H1 (cell line): Measurements from ENCODE around the gene THAP4. TPM values are rescaled to one million over a fixed set of nuclear protein-coding genes. Genes with fewer than 3 reads are reported as not detected.

Experiments used
- CTCF ChIA-PET: fragments of 300-600 bp; sonication (Branson Sonifier 250); formaldehyde crosslinking; loops from one replicate; lab custom pipeline; 2021; ENCODE audit not compliant: partially characterized antibody; lab: Charles Lee
- POLR2A ChIA-PET: fragments of 300-600 bp; sonication (Branson Sonifier 250); formaldehyde crosslinking; loops from one replicate; lab custom pipeline; 2021; ENCODE audit warnings: inconsistent platforms; ENCODE audit not compliant: partially characterized antibody; lab: Charles Lee
- DNase-seq, 2 experiments: peaks; one replicate each; pipeline versions ENCODE4 v3.0.0 to v3.0.0-alpha.2; 2010 to 2022; ENCODE audit warnings: low spot score in 2 of 2, low read depth in 1 of 2, mixed read lengths in 1 of 2
- FAIRE-seq: peaks from 2 replicates; lab custom pipeline; 2011; peaks lifted over from hg19 to GRCh38; lab: Jason Lieb, UNC
- H2AFZ ChIP-seq: 2 replicates; pipeline ENCODE4 v1.8.1; 2012; ENCODE audit warnings: low read length, inconsistent platforms
- H2AK5ac ChIP-seq: 2 replicates; pipeline ENCODE4 v1.6.1; 2013; ENCODE audit warnings: low read depth, low read length
- H2BK120ac ChIP-seq: replicated peaks from 2 replicates; pipeline ENCODE3; 2013; ENCODE audit warnings: low read depth, low read length, inconsistent platforms
- H2BK12ac ChIP-seq: 2 replicates; pipeline ENCODE4 v1.6.1; 2013; ENCODE audit warnings: low read depth, low read length
- H2BK15ac ChIP-seq: 2 replicates; pipeline ENCODE4 v1.6.1; 2013; ENCODE audit warnings: low read length
- H2BK20ac ChIP-seq: 2 replicates; pipeline ENCODE4 v1.6.1; 2013; ENCODE audit warnings: low read length
- H2BK5ac ChIP-seq: 2 replicates; pipeline ENCODE4 v1.6.1; 2013; ENCODE audit warnings: low read depth, low read length
- H3K14ac ChIP-seq: 2 replicates; pipeline ENCODE4 v1.6.1; 2013; ENCODE audit warnings: inconsistent platforms; ENCODE audit not compliant: insufficient read length
- H3K18ac ChIP-seq: 2 replicates; pipeline ENCODE4 v1.6.1; 2013; ENCODE audit warnings: low read length; ENCODE audit errors: extremely low read depth
- H3K23ac ChIP-seq: 2 replicates; pipeline ENCODE4 v1.6.1; 2013; ENCODE audit warnings: inconsistent platforms; ENCODE audit not compliant: insufficient read length
- H3K23me2 ChIP-seq: 2 replicates; pipeline ENCODE4 v1.6.1; 2013; ENCODE audit warnings: low read depth, low read length
- H3K27ac ChIP-seq: 2 replicates; pipeline ENCODE4 v1.6.1; 2011; ENCODE audit warnings: low read depth, low read length, inconsistent platforms
- H3K27me3 ChIP-seq, 4 experiments: replicated peaks in 1 of 4; 1 replicate in 1 of 4; 2 replicates in 3 of 4; pipeline versions ENCODE4 v1.6.1 to v1.8.1; 2011 to 2013; ENCODE audit warnings: low read length in 3 of 4, mild to moderate bottlenecking in 3 of 4, inconsistent platforms in 2 of 4, mixed read lengths in 2 of 4, moderate library complexity in 1 of 4; ENCODE audit not compliant: control insufficient read depth in 3 of 4, insufficient read depth in 3 of 4; ENCODE audit errors: extremely low read depth in 1 of 4
- H3K36me3 ChIP-seq, 4 experiments: 2 replicates each; pipeline versions ENCODE4 v1.6.1 to v1.8.1; 2011 to 2013; ENCODE audit warnings: mild to moderate bottlenecking in 4 of 4, low read length in 3 of 4, moderate library complexity in 2 of 4, control low read depth in 1 of 4, inconsistent platforms in 1 of 4; ENCODE audit not compliant: insufficient read depth in 4 of 4, control insufficient read depth in 2 of 4
- H3K4ac ChIP-seq: replicated peaks from 2 replicates; pipeline ENCODE3; 2013; ENCODE audit warnings: low read length, low read depth, mixed read lengths, inconsistent platforms; ENCODE audit not compliant: insufficient read length
- H3K4me1 ChIP-seq, 4 experiments: replicated peaks in 1 of 4; 1 replicate in 1 of 4; 2 replicates in 3 of 4; pipeline versions ENCODE4 v1.6.1 to v1.8.1; 2011 to 2013; ENCODE audit warnings: low read length in 3 of 4, inconsistent platforms in 2 of 4, mixed read lengths in 1 of 4; ENCODE audit not compliant: insufficient read depth in 4 of 4, control insufficient read depth in 3 of 4
- H3K4me2 ChIP-seq, 2 experiments: 2 replicates each; pipeline versions ENCODE4 v1.6.1 to v1.8.1; 2011 to 2013; ENCODE audit warnings: low read depth in 2 of 2, low read length in 2 of 2, control low read depth in 1 of 2, inconsistent platforms in 1 of 2, mild to moderate bottlenecking in 1 of 2; ENCODE audit not compliant: insufficient read depth in 1 of 2
- H3K4me3 ChIP-seq, 4 experiments: fragments of 200-600, 300-600 bp in 1 of 4; sonication (generic), shearing (Covaris generic), sonication (Bioruptor Twin) in 1 of 4; 2 replicates each; pipeline versions ENCODE4 v1.5.1 to v1.8.1; 2011 to 2016; ENCODE audit warnings: low read length in 4 of 4, low read depth in 3 of 4, control low read depth in 2 of 4, inconsistent platforms in 2 of 4, mild to moderate bottlenecking in 2 of 4, mixed read lengths in 1 of 4, moderate library complexity in 1 of 4; ENCODE audit not compliant: insufficient read depth in 2 of 4; ENCODE audit errors: extremely low read depth in 1 of 4
- H3K56ac ChIP-seq: replicated peaks from 2 replicates; pipeline ENCODE3; 2013; ENCODE audit warnings: low read depth, mild to moderate bottlenecking, mixed read lengths, low read length, inconsistent platforms; ENCODE audit not compliant: insufficient read length
- H3K79me1 ChIP-seq: 2 replicates; pipeline ENCODE4 v1.6.1; 2013; ENCODE audit warnings: low read depth, low read length, control low read depth
- H3K79me2 ChIP-seq, 2 experiments: 2 replicates each; pipeline versions ENCODE4 v1.6.1 to v1.8.1; 2012 to 2013; ENCODE audit warnings: low read length in 2 of 2, mild to moderate bottlenecking in 2 of 2, inconsistent platforms in 1 of 2; ENCODE audit not compliant: insufficient read depth in 2 of 2, control insufficient read depth in 1 of 2
- H3K9ac ChIP-seq, 4 experiments: replicated peaks in 1 of 4; 1 replicate in 1 of 4; 2 replicates in 3 of 4; pipeline versions ENCODE4 v1.6.1 to v1.8.1; 2011 to 2013; ENCODE audit warnings: low read depth in 3 of 4, low read length in 3 of 4, control low read depth in 2 of 4, mild to moderate bottlenecking in 2 of 4, moderate library complexity in 2 of 4, inconsistent platforms in 1 of 4; ENCODE audit errors: extremely low read depth in 1 of 4
- H3K9me3 ChIP-seq, 2 experiments: 2 replicates each; pipeline versions ENCODE4 v1.6.1 to v1.8.1; 2012 to 2013; ENCODE audit warnings: mild to moderate bottlenecking in 2 of 2, moderate library complexity in 2 of 2, control low read depth in 1 of 2, inconsistent platforms in 1 of 2, low read depth in 1 of 2, low read length in 1 of 2, mixed read lengths in 1 of 2; ENCODE audit not compliant: insufficient read depth in 2 of 2
- H4K20me1 ChIP-seq, 2 experiments: replicated peaks in 1 of 2; 2 replicates each; pipeline versions ENCODE3 to v1.8.1; 2011 to 2013; ENCODE audit warnings: inconsistent platforms in 2 of 2, low read length in 2 of 2, mild to moderate bottlenecking in 1 of 2; ENCODE audit not compliant: insufficient read depth in 2 of 2, control insufficient read depth in 1 of 2
- H4K5ac ChIP-seq: 2 replicates; pipeline ENCODE4 v1.6.1; 2013; ENCODE audit warnings: low read length, low read depth, mixed read lengths, inconsistent platforms; ENCODE audit not compliant: insufficient read length
- H4K8ac ChIP-seq: 2 replicates; pipeline ENCODE4 v1.8.0; 2013; ENCODE audit warnings: mild to moderate bottlenecking, moderate library complexity, low read length, inconsistent platforms; ENCODE audit not compliant: insufficient read depth; ENCODE audit errors: extremely low read depth
- H4K91ac ChIP-seq: replicated peaks from 2 replicates; pipeline ENCODE3; 2013; ENCODE audit warnings: low read length, mixed read lengths, inconsistent platforms; ENCODE audit not compliant: insufficient read length
- CBX5 ChIP-seq: fragments of 300-800, 300-1000 bp; sonication (generic); IDR thresholded peaks from 2 replicates; pipeline ENCODE4 v1.7.1; 2016; ENCODE audit warnings: antibody characterized with exemption, low read length, low read depth
- EP300 ChIP-seq, 2 experiments: IDR thresholded peaks; 1 replicate in 1 of 2; 2 replicates in 1 of 2; pipeline ENCODE4 v1.6.1; 2011 to 2012; ENCODE audit warnings: low read depth in 2 of 2, low read length in 2 of 2, mild to moderate bottlenecking in 2 of 2, borderline replicate concordance in 1 of 2, inconsistent platforms in 1 of 2, moderate library complexity in 1 of 2
- KDM4A ChIP-seq: IDR thresholded peaks from one replicate; pipeline ENCODE4 v1.7.1; 2012; ENCODE audit warnings: low read depth, mild to moderate bottlenecking, moderate library complexity, low read length, inconsistent platforms; ENCODE audit not compliant: severe bottlenecking
- MAX ChIP-seq: IDR thresholded peaks from 2 replicates; pipeline ENCODE4 v1.6.1; 2012; ENCODE audit warnings: inconsistent platforms
- POLR2AphosphoS5 ChIP-seq: IDR thresholded peaks from 2 replicates; pipeline ENCODE4 v1.6.1; 2011; ENCODE audit warnings: low read depth, low read length
- RAD21 ChIP-seq, 2 experiments: IDR thresholded peaks in 1 of 2; conservative IDR thresholded peaks in 1 of 2; 2 replicates each; pipeline ENCODE4 v1.6.1; 2011; ENCODE audit warnings: low read depth in 2 of 2, low read length in 2 of 2, improper control_type of control experiment in 1 of 2, inconsistent platforms in 1 of 2, mild to moderate bottlenecking in 1 of 2, moderate library complexity in 1 of 2
- RFX5 ChIP-seq: IDR thresholded peaks from 2 replicates; pipeline ENCODE4 v1.6.1; 2011; ENCODE audit warnings: low read depth, low read length, improper control_type of control experiment, borderline replicate concordance
- SP2 ChIP-seq: IDR thresholded peaks from 2 replicates; pipeline ENCODE4 v1.6.1; 2012; ENCODE audit warnings: mild to moderate bottlenecking, low read length, inconsistent platforms
- TAF1 ChIP-seq: IDR thresholded peaks from 2 replicates; pipeline ENCODE4 v1.6.1; 2011; ENCODE audit warnings: mild to moderate bottlenecking, low read depth, low read length
- TEAD4 ChIP-seq: IDR thresholded peaks from 2 replicates; pipeline ENCODE4 v1.6.1; 2012; ENCODE audit warnings: low read depth, low read length, inconsistent platforms, mixed read lengths
- ZNF274 ChIP-seq: IDR thresholded peaks from 2 replicates; pipeline ENCODE4 v1.7.0; 2012; ENCODE audit warnings: low read length, borderline replicate concordance; ENCODE audit errors: extremely low read depth
- whole genome bisulfite sequencing, 2 experiments: shearing (Covaris generic) in 1 of 2; methylation state at CpG; one replicate each; pipeline versions ENCODE4 v1.1.6 to v1.1.7; 2013 to 2015; ENCODE audit warnings: low lambda C conversion rate in 2 of 2, mixed read lengths in 2 of 2, inconsistent platforms in 1 of 2, low coverage in 1 of 2, missing lambda C conversion rate in 1 of 2; ENCODE audit not compliant: insufficient replicate concordance in 2 of 2, insufficient coverage in 1 of 2, insufficient read length in 1 of 2; ENCODE audit errors: extremely low coverage in 1 of 2, missing lambda C conversion rate in 1 of 2; 5-methylcytosine and 5-hydroxymethylcytosine counted together
- polyA plus RNA-seq, 7 experiments: library from polyadenylated mRNA; depleted of rRNA in 3 of 7; stranded (reverse) in 5 of 7; unstranded in 2 of 7; fragments of >200 nt in 5 of 7; fragments of 200-250 nt in 2 of 7; gene quantifications; 1 replicate in 5 of 7; 2 replicates in 1 of 7; 4 replicates in 1 of 7; pipeline versions ENCODE4 v1.2.1 to v1.2.3, GENCODE V29; 2011 to 2013; ENCODE audit warnings: missing spikeins in 2 of 7, mixed read lengths in 2 of 7
- total RNA-seq: library from RNA; stranded (reverse); fragmentation: NEBNext Ultra II Directional; extraction: Animal tissue kit (Norgen Biotek cat#: 25700); gene quantifications from 2 replicates; pipeline ENCODE4 v1.2.1, GENCODE V29; 2021

Gene THAP4
- total and polyA plus RNA-seq, 2 of the 8 experiments (the other 6 are each of a cell fraction or from before 2014, with no cell fraction given): 78.9 to 83.6 TPM

- H3K9ac ChIP-seq: peak overlapping the region; percentile 71 to 88 (median 81)
- peak overlapping the region; percentile 94 for H4K8ac ChIP-seq
- H3K23ac ChIP-seq: no peak overlapping the region
- DNase-seq: peak in 1 of 2 experiments; percentile 65
- H3K56ac ChIP-seq: no peak overlapping the region
- no peak overlapping the region for H2AFZ ChIP-seq
- peaks cover 24 to 26% of the 10 kb centered on the region in 2 experiments for H4K20me1 ChIP-seq
- H4K5ac ChIP-seq: peak overlapping the region; percentile 15
- FAIRE-seq: no peak
- H3K4me3 ChIP-seq: peak overlapping the region; percentile 73 to 91 (median 86)
- WGBS, 2 experiments: 2% methylated on average over 27 of the region's 97 CpGs; no CpG with 5 or more reads in 1 of the 2 experiments
- H3K79me1 ChIP-seq: peaks cover 26% of the 10 kb centered on the region
- H2BK5ac ChIP-seq: no peak overlapping the region
- H2BK15ac ChIP-seq: no peak overlapping the region
- no peak overlapping the region for H2BK12ac ChIP-seq
- peak overlapping the region; percentile 75 to 90 for H3K4me2 ChIP-seq
- no peak overlapping the region for H3K14ac ChIP-seq
- H4K91ac ChIP-seq: no peak overlapping the region
- H2AK5ac ChIP-seq: no peak overlapping the region
- H3K27ac ChIP-seq: peak overlapping the region; percentile 97; the same call in 1 of the 2 replicates
- no peaks in the 10 kb centered on the region for H3K27me3 ChIP-seq
- ChIA-PET POLR2A (interaction anchor here (0.7 to 2.7 kb wide), 14 partner anchors 12 to 487 kb away, joined by 3 to 7 read pairs (median 4); partner anchors contain the start of genes DTYMK, HDLBP, ING5 and PASK), CTCF (interaction anchor here (1.5 kb wide), 1 partner anchor 20 kb away, joined by 3 read pairs; no protein-coding TSS in a partner anchor)
- no peak overlapping the region; the same call in 1 of the 2 replicates for H3K18ac ChIP-seq
- peaks cover 23 to 63% of the 10 kb centered on the region in 2 experiments for H3K79me2 ChIP-seq
- H2BK120ac ChIP-seq: no peak overlapping the region
- peaks cover 6 to 26% (median 18%) of the 10 kb centered on the region in 4 experiments; a peak in 6 of 8 replicates for H3K36me3 ChIP-seq
- no peak overlapping the region for H3K4ac ChIP-seq
- H2BK20ac ChIP-seq: no peak overlapping the region
- H3K23me2 ChIP-seq: peaks cover 4% of the 10 kb centered on the region; the same call in 1 of the 2 replicates
- H3K9me3 ChIP-seq: no peaks in the 10 kb centered on the region
- peaks cover 0 to 8% (median 4%) of the 10 kb centered on the region in 4 experiments; a peak in 5 of 7 replicates for H3K4me1 ChIP-seq
- TF ChIP-seq KDM4A (peak; percentile 56), POLR2AphosphoS5 (no peak), ZNF274 (no peak), RAD21 (IDR thresholded peaks at IDR 0.05 in 1 of 2, conservative IDR thresholded peaks at IDR 0.05 in 1 of 2; ENCODE audit: low read depth in 2 of 2, low read length in 2 of 2) (no peak), SP2 (no peak), MAX (peak; percentile 53), CBX5 (no peak), EP300 (IDR thresholded peaks at IDR 0.05; ENCODE audit: borderline replicate concordance in 1 of 2, low read depth in 2 of 2, low read length in 2 of 2) (no peak), RFX5 (no peak), TAF1 (peak; percentile 70), TEAD4 (no peak)
These were observed 558 bp downstream of the THAP4 start for GRCh38 chr2:241636182-241637017.
